GM18861 (cell line): ENCODE measurements around the gene TRAM2.
A peak's percentile ranks its signal among the peaks of the same experiment; 100 is the strongest.

ENCODE experiments used
- ATAC-seq: cut with Tn5 transposase; IDR thresholded peaks from one replicate; pipeline ENCODE4 v1.9.1; 2021; ENCODE audit not compliant: unreplicated experiment

TRAM2 gene

GRCh38 chr6:52512199-52512598, 64.7 kb downstream of the TRAM2 start:
- no peak for ATAC-seq

- ATAC-seq = no peak
Measured at GRCh38 chr6:52511572-52512151, 65.2 kb downstream of the TRAM2 start.

GRCh38 chr6:52511163-52511562, 65.7 kb downstream of the TRAM2 start:
- ATAC-seq = no peak

- no peak for ATAC-seq
Measured at GRCh38 chr6:52510213-52510562, 66.7 kb downstream of the TRAM2 start.

- no peak for ATAC-seq
Measured at GRCh38 chr6:52509281-52510212, 67.3 kb downstream of the TRAM2 start.

- ATAC-seq = no peak
Measured at GRCh38 chr6:52508261-52508739, 68.6 kb downstream of the TRAM2 start.

- ATAC-seq = no peak
Measured at GRCh38 chr6:52507557-52508260, 69.2 kb downstream of the TRAM2 start.

GRCh38 chr6:52506476-52506875, 70.4 kb downstream of the TRAM2 start:
- no peak for ATAC-seq

GRCh38 chr6:52505726-52506409, 71.0 kb downstream of the TRAM2 start:
- ATAC-seq = no peak

GRCh38 chr6:52504782-52505136, 72.1 kb downstream of the TRAM2 start:
- no peak for ATAC-seq

GRCh38 chr6:52503851-52504781, 72.7 kb downstream of the TRAM2 start:
- no peak for ATAC-seq

GRCh38 chr6:52503323-52503747, 73.5 kb downstream of the TRAM2 start:
- no peak for ATAC-seq

- ATAC-seq = no peak
Measured at GRCh38 chr6:52502306-52503029, 74.4 kb downstream of the TRAM2 start.

GRCh38 chr6:52500238-52501129, 76.4 kb downstream of the TRAM2 start:
- no peak for ATAC-seq

- no peak for ATAC-seq
Measured at GRCh38 chr6:52499681-52500236, 77.1 kb downstream of the TRAM2 start.

GRCh38 chr6:52499026-52499425, 77.8 kb downstream of the TRAM2 start:
- no peak for ATAC-seq

GRCh38 chr6:52498538-52499017, 78.3 kb downstream of the TRAM2 start:
- peak; percentile 30 for ATAC-seq
